Measurements from ENCODE around the gene FRK. TPM values are rescaled to one million over a fixed set of nuclear protein-coding genes. Genes with fewer than 3 reads are reported as not detected.
"Not testable (repeated sequence)": the region's sequence is repeated elsewhere in the genome, so short reads cannot be mapped to it uniquely, and the experiment has no call there.

Gene FRK
- total RNA-seq, 1 donor from 2014 or later = 0.31 TPM

DNA sequence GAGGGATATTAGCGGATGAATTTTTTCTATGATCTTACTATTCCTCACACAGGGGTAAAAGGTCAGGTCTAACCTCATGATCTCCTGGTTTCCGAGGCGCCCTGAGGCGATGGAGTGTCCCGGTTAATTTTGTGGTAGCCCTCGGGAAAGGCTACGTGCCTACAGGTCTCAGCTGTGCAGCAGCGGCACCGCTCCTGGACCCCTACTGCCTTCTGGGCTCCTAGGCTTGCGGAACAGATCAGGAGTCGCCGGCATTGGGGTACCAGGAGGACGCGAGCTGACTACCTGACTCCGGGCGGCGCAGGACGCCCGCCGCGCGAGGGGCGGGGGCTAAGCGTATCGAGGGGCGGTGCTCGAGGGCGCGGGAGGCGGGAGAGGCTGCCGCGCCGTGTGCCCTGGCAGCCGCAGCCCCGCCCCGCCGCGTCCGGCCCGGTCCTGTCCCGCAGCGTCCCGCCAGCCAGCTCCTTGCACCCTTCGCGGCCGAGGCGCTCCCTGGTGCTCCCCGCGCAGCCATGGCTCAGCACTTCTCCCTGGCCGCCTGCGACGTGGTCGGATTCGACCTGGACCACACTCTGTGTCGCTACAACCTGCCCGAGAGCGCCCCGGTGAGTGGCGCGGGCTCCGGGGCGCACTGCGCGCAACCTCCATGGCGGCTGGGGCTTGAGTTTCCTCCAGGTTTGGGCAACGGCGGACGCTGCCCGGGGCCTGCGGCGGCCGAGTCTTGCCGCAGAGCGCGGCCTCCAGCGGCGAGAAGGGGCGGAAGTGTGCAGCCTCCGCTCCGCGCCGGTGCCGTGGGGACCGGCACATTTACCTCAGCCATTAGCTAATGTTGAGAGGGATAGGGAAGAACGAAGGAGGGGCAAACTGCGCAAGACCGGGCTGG is 40.0 kb upstream of the FRK start, which contains the start of gene NT5DC1:
Gene NT5DC1, plus strand, starts transcription at position 435 of the 883 bp plus-strand sequence. Its CDS starts 78 bp downstream, at position 513.
- ChIA-PET POLR2A (interaction anchor here (0.6 to 2.1 kb wide), 18 partner anchors 11 to 1796 kb away, joined by 3 to 44 read pairs (median 4); partner anchors contain the start of genes GOPC, RWDD1 and TSPYL1), CTCF (interaction anchor here (1.0 to 3.2 kb wide), 5 partner anchors 12 to 93 kb away, joined by 3 to 40 read pairs (median 8); no protein-coding TSS in a partner anchor)
- Mint-ChIP-seq H3K36me3 (ENCODE audit: low read depth) (peaks cover 27% of the 10 kb centered on the region), H3K4me3 (peak within 1 kb of the TSS; percentile 88), H3K27me3 (no peaks in the 10 kb centered on the region), H3K9me3 (peaks cover 8% of the 10 kb centered on the region), H3K27ac (peak within 1 kb of the TSS; percentile 92), H3K4me1 (peaks cover 52% of the 10 kb centered on the region)
- peak; percentile 92 for ATAC-seq (ENCODE audit: low read depth)
- TF ChIP-seq, protein P1, sequence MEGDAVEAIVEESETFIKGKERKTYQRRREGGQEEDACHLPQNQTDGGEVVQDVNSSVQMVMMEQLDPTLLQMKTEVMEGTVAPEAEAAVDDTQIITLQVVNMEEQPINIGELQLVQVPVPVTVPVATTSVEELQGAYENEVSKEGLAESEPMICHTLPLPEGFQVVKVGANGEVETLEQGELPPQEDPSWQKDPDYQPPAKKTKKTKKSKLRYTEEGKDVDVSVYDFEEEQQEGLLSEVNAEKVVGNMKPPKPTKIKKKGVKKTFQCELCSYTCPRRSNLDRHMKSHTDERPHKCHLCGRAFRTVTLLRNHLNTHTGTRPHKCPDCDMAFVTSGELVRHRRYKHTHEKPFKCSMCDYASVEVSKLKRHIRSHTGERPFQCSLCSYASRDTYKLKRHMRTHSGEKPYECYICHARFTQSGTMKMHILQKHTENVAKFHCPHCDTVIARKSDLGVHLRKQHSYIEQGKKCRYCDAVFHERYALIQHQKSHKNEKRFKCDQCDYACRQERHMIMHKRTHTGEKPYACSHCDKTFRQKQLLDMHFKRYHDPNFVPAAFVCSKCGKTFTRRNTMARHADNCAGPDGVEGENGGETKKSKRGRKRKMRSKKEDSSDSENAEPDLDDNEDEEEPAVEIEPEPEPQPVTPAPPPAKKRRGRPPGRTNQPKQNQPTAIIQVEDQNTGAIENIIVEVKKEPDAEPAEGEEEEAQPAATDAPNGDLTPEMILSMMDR (IDR thresholded peaks at IDR 0.05) = no peak
- intact Hi-C loops (cut with micrococcal nuclease) = loop anchor here (1.0 to 5.0 kb wide), 8 partner anchors 13 to 582 kb away; partner anchors contain the start of genes CALHM6, KPNA5, RWDD1 and TSPYL1
- DNase-seq = peak; percentile 86

DNA sequence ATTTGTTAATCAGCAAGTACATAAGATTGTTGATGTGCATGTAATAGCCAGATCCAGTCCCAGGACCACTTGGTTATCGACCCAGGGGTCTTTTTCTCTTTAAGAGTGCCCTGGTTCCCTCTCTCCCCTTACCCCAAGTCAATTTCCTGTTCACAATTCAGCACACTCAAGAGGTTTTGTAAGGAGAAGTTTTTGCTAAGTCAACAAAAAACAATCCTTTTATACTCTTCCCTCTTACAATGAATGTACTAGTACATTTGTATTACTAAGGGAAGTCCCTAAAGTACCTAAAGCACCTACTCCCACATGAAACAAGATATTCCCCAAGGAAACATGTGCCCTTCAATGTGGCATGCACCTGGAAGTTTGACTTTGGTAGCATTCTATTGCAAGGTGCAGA is 38.3 kb upstream of the FRK start:
- Mint-ChIP-seq H3K4me3 (no peak overlapping the region), H3K27me3 (no peaks in the 10 kb centered on the region), H3K36me3 (ENCODE audit: low read depth) (peaks cover 17% of the 10 kb centered on the region), H3K9me3 (peaks cover 12% of the 10 kb centered on the region), H3K27ac (no peak overlapping the region), H3K4me1 (peaks cover 39% of the 10 kb centered on the region)
- TF ChIP-seq, protein P1 (IDR thresholded peaks at IDR 0.05) = no peak
- intact Hi-C loops (cut with micrococcal nuclease) = loop anchor here (10.0 kb wide), 1 partner anchor 2004 kb away; no protein-coding TSS in a partner anchor
- POLR2A ChIA-PET = no interaction called here
- DNase-seq (no peak), ATAC-seq (ENCODE audit: low read depth) (no peak)
- CTCF ChIA-PET = interaction anchor here (0.6 to 1.0 kb wide), 2 partner anchors 88 to 264 kb away, joined by 3 to 4 read pairs; no protein-coding TSS in a partner anchor

DNA sequence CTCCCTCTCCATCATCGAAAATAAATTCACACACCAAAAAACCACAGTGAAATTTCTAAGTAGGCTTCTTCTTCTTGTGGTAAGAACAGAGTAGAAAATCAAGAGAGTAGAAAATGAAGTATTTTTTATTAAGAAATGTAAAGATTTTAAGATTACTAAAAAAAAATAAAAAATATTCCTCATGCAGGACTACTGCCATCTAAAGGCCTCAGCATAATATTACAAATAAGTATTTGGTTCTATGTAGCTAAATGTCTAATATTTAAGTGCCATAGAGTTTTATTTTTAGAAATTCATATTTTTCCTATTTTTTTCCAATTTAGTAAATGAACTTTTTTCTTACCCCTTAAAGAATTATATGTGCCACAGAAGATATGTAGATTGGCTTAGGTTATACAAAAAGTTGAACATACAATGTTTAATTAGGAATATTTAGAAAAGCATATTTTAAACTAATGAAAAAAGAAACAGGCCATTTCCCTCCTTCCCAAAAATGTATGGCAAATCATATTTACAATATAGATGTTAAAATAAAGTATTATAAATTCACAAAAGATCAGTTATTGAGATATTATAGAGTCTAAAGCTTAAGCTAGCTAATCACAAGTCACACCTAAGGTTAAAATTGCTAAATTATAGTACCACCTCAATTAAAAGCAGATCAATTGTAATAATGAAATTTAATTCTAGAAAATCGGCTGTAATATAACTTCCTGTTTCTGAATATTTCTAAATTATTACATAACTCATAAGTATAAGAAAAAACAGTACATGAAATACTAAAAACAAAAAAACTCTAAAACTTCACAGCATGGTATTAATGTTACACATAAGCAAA is 36.5 kb upstream of the FRK start:
- DNase-seq = no peak
- no peak overlapping the region for H3K27ac Mint-ChIP-seq
- TF ChIP-seq, protein P1 (IDR thresholded peaks at IDR 0.05) = peak; percentile 60
- ChIA-PET POLR2A (interaction anchor here (0.6 to 2.1 kb wide), 4 partner anchors 9 to 314 kb away, joined by 4 to 14 read pairs (median 7); no protein-coding TSS in a partner anchor), CTCF (interaction anchor here (0.7 to 3.8 kb wide), 15 partner anchors 10 to 1349 kb away, joined by 3 to 142 read pairs (median 5); no protein-coding TSS in a partner anchor)
- H3K4me3 Mint-ChIP-seq = no peak overlapping the region
- H3K9me3 Mint-ChIP-seq = peaks cover 12% of the 10 kb centered on the region
- peaks cover 12% of the 10 kb centered on the region for H3K36me3 Mint-ChIP-seq (ENCODE audit: low read depth)
- ATAC-seq (ENCODE audit: low read depth) = no peak
- intact Hi-C loops (cut with micrococcal nuclease) = loop anchor here (1.0 to 10.0 kb wide), 3 partner anchors 86 to 2002 kb away; no protein-coding TSS in a partner anchor
- H3K27me3 Mint-ChIP-seq = no peaks in the 10 kb centered on the region
- H3K4me1 Mint-ChIP-seq = peaks cover 23% of the 10 kb centered on the region

DNA sequence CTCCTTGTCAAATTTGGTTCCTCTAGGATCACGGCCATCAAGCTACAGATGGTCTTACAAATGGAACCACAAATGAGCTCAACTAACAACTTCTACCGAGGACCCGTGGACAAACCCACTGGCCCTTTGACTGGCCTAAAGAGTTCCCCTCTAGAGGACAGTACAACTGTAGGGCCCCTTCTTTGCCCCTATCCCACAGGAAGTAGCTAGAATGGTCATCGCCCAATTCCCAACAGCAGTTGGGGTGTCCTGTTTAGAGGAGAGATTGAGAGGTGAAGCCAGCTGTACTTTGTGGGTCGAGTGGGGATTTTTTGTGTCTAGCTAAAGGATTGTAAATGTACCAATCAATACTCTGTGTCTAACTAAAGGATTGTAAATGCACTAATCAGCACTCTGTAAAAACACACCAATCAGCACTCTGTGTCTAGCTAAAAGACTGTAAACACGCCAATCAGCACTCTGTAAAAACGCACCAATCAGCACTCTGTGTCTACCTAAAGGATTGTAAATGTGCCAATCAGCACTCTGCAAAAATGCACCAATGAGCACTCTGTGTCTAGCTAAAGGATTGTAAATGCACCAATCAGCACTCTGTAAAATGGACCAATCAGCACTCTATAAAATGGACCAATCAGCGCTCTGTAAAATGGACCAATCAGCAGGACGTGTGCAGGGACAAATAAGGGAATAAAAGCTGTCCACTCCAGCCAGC is 35.5 kb upstream of the FRK start:
- CTCF ChIA-PET = interaction anchor here (0.6 to 3.8 kb wide), 12 partner anchors 9 to 1348 kb away, joined by 3 to 142 read pairs (median 5); no protein-coding TSS in a partner anchor
- H3K36me3 Mint-ChIP-seq (ENCODE audit: low read depth) = peaks cover 11% of the 10 kb centered on the region
- intact Hi-C loops (cut with micrococcal nuclease) = loop anchor here (2.0 to 10.0 kb wide), 2 partner anchors 1347 to 2001 kb away; no protein-coding TSS in a partner anchor
- not testable (repeated sequence) for H3K4me3 Mint-ChIP-seq; H3K27ac Mint-ChIP-seq; ATAC-seq (ENCODE audit: low read depth); H3K27me3 Mint-ChIP-seq; DNase-seq
- peaks cover 12% of the 10 kb centered on the region for H3K9me3 Mint-ChIP-seq
- POLR2A ChIA-PET = interaction anchor here (1.8 to 2.1 kb wide), 3 partner anchors 8 to 87 kb away, joined by 6 to 14 read pairs (median 8); no protein-coding TSS in a partner anchor
- peaks cover 13% of the 10 kb centered on the region for H3K4me1 Mint-ChIP-seq

Measured in activated B cell treated with CpG ODN at 0.5 μM for 24 hours (primary cell).